HG02798 (cell line): ENCODE measurements around the gene ABTB2.

Source experiments
- ATAC-seq: cut with Tn5 transposase; IDR thresholded peaks from one replicate; pipeline ENCODE4 v1.9.1; 2021; ENCODE audit warnings: mild to moderate bottlenecking; ENCODE audit not compliant: unreplicated experiment, poor library complexity

ABTB2 gene

GRCh38 chr11:34299284-34299972, 58.4 kb downstream of the ABTB2 start:
- no peak for ATAC-seq

- ATAC-seq, result no peak
Measured at GRCh38 chr11:34298871-34299270, 58.9 kb downstream of the ABTB2 start.

GRCh38 chr11:34296412-34296811, 61.4 kb downstream of the ABTB2 start:
- no peak for ATAC-seq

GRCh38 chr11:34292546-34292945, 65.3 kb downstream of the ABTB2 start:
- ATAC-seq, result no peak

- ATAC-seq, result no peak
Measured at GRCh38 chr11:34292111-34292510, 65.7 kb downstream of the ABTB2 start.

GRCh38 chr11:34290926-34291325, 66.9 kb downstream of the ABTB2 start:
- ATAC-seq, result no peak

- ATAC-seq, result no peak
Measured at GRCh38 chr11:34288492-34288891, 69.3 kb downstream of the ABTB2 start.

- ATAC-seq, result no peak
Measured at GRCh38 chr11:34284811-34285481, 72.9 kb downstream of the ABTB2 start.

GRCh38 chr11:34284156-34284555, 73.7 kb downstream of the ABTB2 start:
- no peak for ATAC-seq

- ATAC-seq, result no peak
Measured at GRCh38 chr11:34280945-34281872, 76.6 kb downstream of the ABTB2 start.

- ATAC-seq, result peak; percentile 58
Measured at GRCh38 chr11:34278693-34279297, 79.0 kb downstream of the ABTB2 start.

GRCh38 chr11:34278175-34278574, 79.6 kb downstream of the ABTB2 start:
- no peak for ATAC-seq

- ATAC-seq, result no peak
Measured at GRCh38 chr11:34277171-34277570, 80.6 kb downstream of the ABTB2 start.

- ATAC-seq, result no peak
Measured at GRCh38 chr11:34276352-34276864, 81.4 kb downstream of the ABTB2 start.

- no peak for ATAC-seq
Measured at GRCh38 chr11:34275486-34275885, 82.3 kb downstream of the ABTB2 start.

GRCh38 chr11:34274712-34275398, 83.0 kb downstream of the ABTB2 start:
- no peak for ATAC-seq

GRCh38 chr11:34273099-34273498, 84.7 kb downstream of the ABTB2 start:
- no peak for ATAC-seq

GRCh38 chr11:34271727-34272126, 86.1 kb downstream of the ABTB2 start:
- ATAC-seq, result no peak

GRCh38 chr11:34270711-34271110, 87.1 kb downstream of the ABTB2 start:
- no peak for ATAC-seq
